H1 (cell line): ENCODE data around the gene SCYL2. TPM values are rescaled to one million over a fixed set of nuclear protein-coding genes. Genes with fewer than 3 reads are reported as not detected.

Experiments used
- CTCF ChIA-PET: fragments of 300-600 bp; sonication (Branson Sonifier 250); formaldehyde crosslinking; loops from one replicate; lab custom pipeline; 2021; ENCODE audit not compliant: partially characterized antibody; lab: Charles Lee
- POLR2A ChIA-PET: fragments of 300-600 bp; sonication (Branson Sonifier 250); formaldehyde crosslinking; loops from one replicate; lab custom pipeline; 2021; ENCODE audit warnings: inconsistent platforms; ENCODE audit not compliant: partially characterized antibody; lab: Charles Lee
- DNase-seq, 2 experiments: peaks; one replicate each; pipeline versions ENCODE4 v3.0.0 to v3.0.0-alpha.2; 2010 to 2022; ENCODE audit warnings: low spot score in 2 of 2, low read depth in 1 of 2, mixed read lengths in 1 of 2
- FAIRE-seq: peaks from 2 replicates; lab custom pipeline; 2011; peaks lifted over from hg19 to GRCh38; lab: Jason Lieb, UNC
- H2AFZ ChIP-seq: 2 replicates; pipeline ENCODE4 v1.8.1; 2012; ENCODE audit warnings: low read length, inconsistent platforms
- H2AK5ac ChIP-seq: 2 replicates; pipeline ENCODE4 v1.6.1; 2013; ENCODE audit warnings: low read depth, low read length
- H2BK120ac ChIP-seq: replicated peaks from 2 replicates; pipeline ENCODE3; 2013; ENCODE audit warnings: low read depth, low read length, inconsistent platforms
- H2BK12ac ChIP-seq: 2 replicates; pipeline ENCODE4 v1.6.1; 2013; ENCODE audit warnings: low read depth, low read length
- H2BK15ac ChIP-seq: 2 replicates; pipeline ENCODE4 v1.6.1; 2013; ENCODE audit warnings: low read length
- H2BK20ac ChIP-seq: 2 replicates; pipeline ENCODE4 v1.6.1; 2013; ENCODE audit warnings: low read length
- H2BK5ac ChIP-seq: 2 replicates; pipeline ENCODE4 v1.6.1; 2013; ENCODE audit warnings: low read depth, low read length
- H3K14ac ChIP-seq: 2 replicates; pipeline ENCODE4 v1.6.1; 2013; ENCODE audit warnings: inconsistent platforms; ENCODE audit not compliant: insufficient read length
- H3K18ac ChIP-seq: 2 replicates; pipeline ENCODE4 v1.6.1; 2013; ENCODE audit warnings: low read length; ENCODE audit errors: extremely low read depth
- H3K23ac ChIP-seq: 2 replicates; pipeline ENCODE4 v1.6.1; 2013; ENCODE audit warnings: inconsistent platforms; ENCODE audit not compliant: insufficient read length
- H3K23me2 ChIP-seq: 2 replicates; pipeline ENCODE4 v1.6.1; 2013; ENCODE audit warnings: low read depth, low read length
- H3K27ac ChIP-seq: 2 replicates; pipeline ENCODE4 v1.6.1; 2011; ENCODE audit warnings: low read depth, low read length, inconsistent platforms
- H3K27me3 ChIP-seq, 4 experiments: replicated peaks in 1 of 4; 1 replicate in 1 of 4; 2 replicates in 3 of 4; pipeline versions ENCODE4 v1.6.1 to v1.8.1; 2011 to 2013; ENCODE audit warnings: low read length in 3 of 4, mild to moderate bottlenecking in 3 of 4, inconsistent platforms in 2 of 4, mixed read lengths in 2 of 4, moderate library complexity in 1 of 4; ENCODE audit not compliant: control insufficient read depth in 3 of 4, insufficient read depth in 3 of 4; ENCODE audit errors: extremely low read depth in 1 of 4
- H3K36me3 ChIP-seq, 4 experiments: 2 replicates each; pipeline versions ENCODE4 v1.6.1 to v1.8.1; 2011 to 2013; ENCODE audit warnings: mild to moderate bottlenecking in 4 of 4, low read length in 3 of 4, moderate library complexity in 2 of 4, control low read depth in 1 of 4, inconsistent platforms in 1 of 4; ENCODE audit not compliant: insufficient read depth in 4 of 4, control insufficient read depth in 2 of 4
- H3K4ac ChIP-seq: replicated peaks from 2 replicates; pipeline ENCODE3; 2013; ENCODE audit warnings: low read length, low read depth, mixed read lengths, inconsistent platforms; ENCODE audit not compliant: insufficient read length
- H3K4me1 ChIP-seq, 4 experiments: replicated peaks in 1 of 4; 1 replicate in 1 of 4; 2 replicates in 3 of 4; pipeline versions ENCODE4 v1.6.1 to v1.8.1; 2011 to 2013; ENCODE audit warnings: low read length in 3 of 4, inconsistent platforms in 2 of 4, mixed read lengths in 1 of 4; ENCODE audit not compliant: insufficient read depth in 4 of 4, control insufficient read depth in 3 of 4
- H3K4me2 ChIP-seq, 2 experiments: 2 replicates each; pipeline versions ENCODE4 v1.6.1 to v1.8.1; 2011 to 2013; ENCODE audit warnings: low read depth in 2 of 2, low read length in 2 of 2, control low read depth in 1 of 2, inconsistent platforms in 1 of 2, mild to moderate bottlenecking in 1 of 2; ENCODE audit not compliant: insufficient read depth in 1 of 2
- H3K4me3 ChIP-seq, 4 experiments: fragments of 200-600, 300-600 bp in 1 of 4; sonication (generic), shearing (Covaris generic), sonication (Bioruptor Twin) in 1 of 4; 2 replicates each; pipeline versions ENCODE4 v1.5.1 to v1.8.1; 2011 to 2016; ENCODE audit warnings: low read length in 4 of 4, low read depth in 3 of 4, control low read depth in 2 of 4, inconsistent platforms in 2 of 4, mild to moderate bottlenecking in 2 of 4, mixed read lengths in 1 of 4, moderate library complexity in 1 of 4; ENCODE audit not compliant: insufficient read depth in 2 of 4; ENCODE audit errors: extremely low read depth in 1 of 4
- H3K56ac ChIP-seq: replicated peaks from 2 replicates; pipeline ENCODE3; 2013; ENCODE audit warnings: low read depth, mild to moderate bottlenecking, mixed read lengths, low read length, inconsistent platforms; ENCODE audit not compliant: insufficient read length
- H3K79me1 ChIP-seq: 2 replicates; pipeline ENCODE4 v1.6.1; 2013; ENCODE audit warnings: low read depth, low read length, control low read depth
- H3K79me2 ChIP-seq, 2 experiments: 2 replicates each; pipeline versions ENCODE4 v1.6.1 to v1.8.1; 2012 to 2013; ENCODE audit warnings: low read length in 2 of 2, mild to moderate bottlenecking in 2 of 2, inconsistent platforms in 1 of 2; ENCODE audit not compliant: insufficient read depth in 2 of 2, control insufficient read depth in 1 of 2
- H3K9ac ChIP-seq, 4 experiments: replicated peaks in 1 of 4; 1 replicate in 1 of 4; 2 replicates in 3 of 4; pipeline versions ENCODE4 v1.6.1 to v1.8.1; 2011 to 2013; ENCODE audit warnings: low read depth in 3 of 4, low read length in 3 of 4, control low read depth in 2 of 4, mild to moderate bottlenecking in 2 of 4, moderate library complexity in 2 of 4, inconsistent platforms in 1 of 4; ENCODE audit errors: extremely low read depth in 1 of 4
- H3K9me3 ChIP-seq, 2 experiments: 2 replicates each; pipeline versions ENCODE4 v1.6.1 to v1.8.1; 2012 to 2013; ENCODE audit warnings: mild to moderate bottlenecking in 2 of 2, moderate library complexity in 2 of 2, control low read depth in 1 of 2, inconsistent platforms in 1 of 2, low read depth in 1 of 2, low read length in 1 of 2, mixed read lengths in 1 of 2; ENCODE audit not compliant: insufficient read depth in 2 of 2
- H4K20me1 ChIP-seq, 2 experiments: replicated peaks in 1 of 2; 2 replicates each; pipeline versions ENCODE3 to v1.8.1; 2011 to 2013; ENCODE audit warnings: inconsistent platforms in 2 of 2, low read length in 2 of 2, mild to moderate bottlenecking in 1 of 2; ENCODE audit not compliant: insufficient read depth in 2 of 2, control insufficient read depth in 1 of 2
- H4K5ac ChIP-seq: 2 replicates; pipeline ENCODE4 v1.6.1; 2013; ENCODE audit warnings: low read length, low read depth, mixed read lengths, inconsistent platforms; ENCODE audit not compliant: insufficient read length
- H4K8ac ChIP-seq: 2 replicates; pipeline ENCODE4 v1.8.0; 2013; ENCODE audit warnings: mild to moderate bottlenecking, moderate library complexity, low read length, inconsistent platforms; ENCODE audit not compliant: insufficient read depth; ENCODE audit errors: extremely low read depth
- H4K91ac ChIP-seq: replicated peaks from 2 replicates; pipeline ENCODE3; 2013; ENCODE audit warnings: low read length, mixed read lengths, inconsistent platforms; ENCODE audit not compliant: insufficient read length
- BCL11A ChIP-seq, 2 experiments: IDR thresholded peaks; one replicate each; pipeline ENCODE4 v1.6.1; 2011; ENCODE audit warnings: low read depth in 2 of 2, low read length in 2 of 2, mild to moderate bottlenecking in 2 of 2
- CBX5 ChIP-seq: fragments of 300-800, 300-1000 bp; sonication (generic); IDR thresholded peaks from 2 replicates; pipeline ENCODE4 v1.7.1; 2016; ENCODE audit warnings: antibody characterized with exemption, low read length, low read depth
- CHD1 ChIP-seq: IDR thresholded peaks from 2 replicates; pipeline ENCODE4 v1.6.1; 2012; ENCODE audit warnings: low read depth, low read length, improper control_type of control experiment
- GTF2F1 ChIP-seq: IDR thresholded peaks from 2 replicates; pipeline ENCODE4 v1.6.1; 2012; ENCODE audit warnings: low read depth, low read length, improper control_type of control experiment, borderline replicate concordance
- HDAC6 ChIP-seq: IDR thresholded peaks from one replicate; pipeline ENCODE4 v1.7.1; 2012; ENCODE audit warnings: low read depth, mild to moderate bottlenecking, inconsistent platforms, low read length, moderate library complexity
- JUN ChIP-seq: IDR thresholded peaks from 2 replicates; pipeline ENCODE4 v1.6.1; 2011; ENCODE audit warnings: low read depth, mild to moderate bottlenecking, improper control_type of control experiment, low read length
- JUND ChIP-seq: IDR thresholded peaks from 2 replicates; pipeline ENCODE4 v1.6.1; 2011; ENCODE audit warnings: mild to moderate bottlenecking, improper control_type of control experiment, low read length
- KDM4A ChIP-seq: IDR thresholded peaks from one replicate; pipeline ENCODE4 v1.7.1; 2012; ENCODE audit warnings: low read depth, mild to moderate bottlenecking, moderate library complexity, low read length, inconsistent platforms; ENCODE audit not compliant: severe bottlenecking
- NRF1 ChIP-seq: IDR thresholded peaks from 2 replicates; pipeline ENCODE4 v1.6.1; 2011; ENCODE audit warnings: mild to moderate bottlenecking, low read depth, low read length, improper control_type of control experiment
- PHF8 ChIP-seq: fragments of 200-600 bp; sonication (generic); conservative IDR thresholded peaks from 2 replicates; pipeline ENCODE4 v1.7.1; 2012; ENCODE audit warnings: low read depth, mild to moderate bottlenecking, inconsistent platforms, low read length, moderate library complexity
- POU5F1 ChIP-seq: IDR thresholded peaks from 2 replicates; pipeline ENCODE4 v1.6.1; 2011; ENCODE audit warnings: low read depth, mild to moderate bottlenecking, low read length, moderate library complexity
- RAD21 ChIP-seq, 2 experiments: IDR thresholded peaks in 1 of 2; conservative IDR thresholded peaks in 1 of 2; 2 replicates each; pipeline ENCODE4 v1.6.1; 2011; ENCODE audit warnings: low read depth in 2 of 2, low read length in 2 of 2, improper control_type of control experiment in 1 of 2, inconsistent platforms in 1 of 2, mild to moderate bottlenecking in 1 of 2, moderate library complexity in 1 of 2
- RXRA ChIP-seq: IDR thresholded peaks from 2 replicates; pipeline ENCODE4 v1.6.1; 2011; ENCODE audit warnings: low read depth, mild to moderate bottlenecking, low read length, moderate library complexity; ENCODE audit not compliant: insufficient read depth
- SIX5 ChIP-seq: IDR thresholded peaks from 2 replicates; pipeline ENCODE4 v1.6.1; 2011; ENCODE audit warnings: mild to moderate bottlenecking, low read depth, low read length
- WGBS, 2 experiments: shearing (Covaris generic) in 1 of 2; methylation state at CpG; one replicate each; pipeline versions ENCODE4 v1.1.6 to v1.1.7; 2013 to 2015; ENCODE audit warnings: low lambda C conversion rate in 2 of 2, mixed read lengths in 2 of 2, inconsistent platforms in 1 of 2, low coverage in 1 of 2, missing lambda C conversion rate in 1 of 2; ENCODE audit not compliant: insufficient replicate concordance in 2 of 2, insufficient coverage in 1 of 2, insufficient read length in 1 of 2; ENCODE audit errors: extremely low coverage in 1 of 2, missing lambda C conversion rate in 1 of 2; 5-methylcytosine and 5-hydroxymethylcytosine counted together
- polyA plus RNA-seq, 7 experiments: library from polyadenylated mRNA; depleted of rRNA in 3 of 7; stranded (reverse) in 5 of 7; unstranded in 2 of 7; fragments of >200 nt in 5 of 7; fragments of 200-250 nt in 2 of 7; gene quantifications; 1 replicate in 5 of 7; 2 replicates in 1 of 7; 4 replicates in 1 of 7; pipeline versions ENCODE4 v1.2.1 to v1.2.3, GENCODE V29; 2011 to 2013; ENCODE audit warnings: missing spikeins in 2 of 7, mixed read lengths in 2 of 7
- total RNA-seq: library from RNA; stranded (reverse); fragmentation: NEBNext Ultra II Directional; extraction: Animal tissue kit (Norgen Biotek cat#: 25700); gene quantifications from 2 replicates; pipeline ENCODE4 v1.2.1, GENCODE V29; 2021

SCYL2 gene
- total and polyA plus RNA-seq, 2 of the 8 experiments (the other 6 are each of a cell fraction or from before 2014, with no cell fraction given), result 8.9 to 48.7 TPM

DNA sequence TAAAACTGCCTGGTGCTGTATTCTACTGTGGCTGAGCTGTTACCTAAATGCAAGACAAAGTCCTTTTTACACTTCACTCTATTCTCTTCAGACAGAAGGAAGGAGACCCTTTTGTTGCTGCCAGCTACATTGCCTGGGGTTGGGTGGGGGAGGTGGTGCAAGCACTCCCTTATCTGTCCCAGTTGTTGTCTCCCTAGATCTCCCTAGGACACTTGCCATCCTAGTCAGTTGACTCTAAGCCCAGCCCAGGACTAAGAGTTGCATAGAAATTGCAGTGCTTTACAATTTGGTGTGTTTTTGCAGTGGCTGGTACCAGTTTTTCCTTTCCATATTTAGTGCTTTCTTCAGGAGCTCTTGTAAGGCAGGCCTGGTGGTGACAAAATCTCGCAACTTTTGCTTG is 35.1 kb downstream of the SCYL2 start:
- no peaks in the 10 kb centered on the region for H4K20me1 ChIP-seq
- H3K27ac ChIP-seq, result no peak overlapping the region
- H2AK5ac ChIP-seq, result no peak overlapping the region
- no peak overlapping the region for H2AFZ ChIP-seq
- H3K14ac ChIP-seq, result no peak overlapping the region
- no peak overlapping the region for H3K9ac ChIP-seq
- no peak overlapping the region for H3K18ac ChIP-seq
- no peak overlapping the region for H2BK120ac ChIP-seq
- H2BK5ac ChIP-seq, result no peak overlapping the region
- no peak for DNase-seq
- peaks cover 5% of the 10 kb centered on the region; the same call in 1 of the 2 replicates for H3K79me1 ChIP-seq
- no peaks in the 10 kb centered on the region for H3K23me2 ChIP-seq
- H3K4me1 ChIP-seq, result no peaks in the 10 kb centered on the region
- no peaks in the 10 kb centered on the region for H3K27me3 ChIP-seq
- WGBS, 2 experiments, result 100% methylated on average over 1 of the region's 1 CpG; no CpG with 5 or more reads in 1 of the 2 experiments
- H3K79me2 ChIP-seq, result 0 out of 4 replicates have a peak, but pooled peaks cover 0 to 2% of the 10 kb centered on the region in 2 experiments
- H3K56ac ChIP-seq, result no peak overlapping the region
- no peak overlapping the region for H4K8ac ChIP-seq
- ChIA-PET CTCF (no interaction called here), POLR2A (no interaction called here)
- no peak overlapping the region for H2BK12ac ChIP-seq
- H3K36me3 ChIP-seq, result peaks cover 0 to 28% (median 10%) of the 10 kb centered on the region in 4 experiments; a peak in 3 of 8 replicates
- H2BK20ac ChIP-seq, result no peak overlapping the region
- no peak overlapping the region for H2BK15ac ChIP-seq
- no peak overlapping the region for H3K23ac ChIP-seq
- no peak overlapping the region for H3K4me2 ChIP-seq
- no peak overlapping the region for H4K91ac ChIP-seq
- no peak overlapping the region for H3K4ac ChIP-seq
- no peak for TF ChIP-seq RAD21 (IDR thresholded peaks at IDR 0.05 in 1 of 2, conservative IDR thresholded peaks at IDR 0.05 in 1 of 2; ENCODE audit: low read depth in 2 of 2, low read length in 2 of 2)
- TF ChIP-seq CBX5, result no peak
- TF ChIP-seq BCL11A (IDR thresholded peaks at IDR 0.05; ENCODE audit: low read depth in 2 of 2, low read length in 2 of 2), result no peak
- no peak for TF ChIP-seq KDM4A
- TF ChIP-seq JUND, result no peak
- no peak for TF ChIP-seq GTF2F1
- no peak for TF ChIP-seq RXRA
- no peak for TF ChIP-seq NRF1
- TF ChIP-seq SIX5, result no peak
- no peak for TF ChIP-seq POU5F1
- TF ChIP-seq CHD1, result no peak
- no peak for TF ChIP-seq HDAC6
- TF ChIP-seq JUN, result no peak
- TF ChIP-seq PHF8, result no peak
- H3K4me3 ChIP-seq, result no peak overlapping the region
- peaks cover 0 to 4% of the 10 kb centered on the region in 2 experiments; a peak in 1 of 4 replicates for H3K9me3 ChIP-seq
- FAIRE-seq, result no peak
- H4K5ac ChIP-seq, result no peak overlapping the region
